ENCODE measurements around the gene TMEM178B. TPM values are rescaled to one million over a fixed set of nuclear protein-coding genes. Genes with fewer than 3 reads are reported as not detected.

The TMEM178B gene
- polyA plus RNA-seq, 1 donor (not counting 4 experiments of a cell fraction or from before 2014, with no cell fraction given) = not detected

- H3K4me2 ChIP-seq (ENCODE audit: control insufficient read depth, extremely low read depth, insufficient read depth, low read depth, low read length) = no peak overlapping the region
- no peaks in the 10 kb centered on the region for H3K27me3 ChIP-seq (ENCODE audit: control insufficient read depth, extremely low read depth, insufficient read depth, low read length)
- no peak overlapping the region for H3K27ac ChIP-seq (ENCODE audit: control insufficient read depth, insufficient read depth, low read length)
- H3K79me2 ChIP-seq (ENCODE audit: control insufficient read depth, insufficient read depth, low read length) = no peaks in the 10 kb centered on the region
- FAIRE-seq (no peak), DNase-seq (ENCODE audit: low read depth, low spot score) (no peak)
- H4K20me1 ChIP-seq (ENCODE audit: control insufficient read depth, extremely low read depth, insufficient read depth, low read length) = no peaks in the 10 kb centered on the region
- no peaks in the 10 kb centered on the region for H3K9me3 ChIP-seq (ENCODE audit: control insufficient read depth, low read depth, low read length)
- H3K9ac ChIP-seq (ENCODE audit: control insufficient read depth, extremely low read depth, insufficient read depth, low read length) = no peak overlapping the region
- no peaks in the 10 kb centered on the region for H3K36me3 ChIP-seq (ENCODE audit: control insufficient read depth in 2 of 2, extremely low read depth in 1 of 2, insufficient read depth in 2 of 2, low read length in 2 of 2)
- H2AFZ ChIP-seq (ENCODE audit: control insufficient read depth, low read length) = no peak overlapping the region
- H3K4me3 ChIP-seq (ENCODE audit: control insufficient read depth in 2 of 3, extremely low read depth in 1 of 3, insufficient read depth in 2 of 3, low read depth in 1 of 3, low read length in 3 of 3) = no peak overlapping the region
- dilution Hi-C loops (cut with MboI; ENCODE audit: extremely low pct_ligation_motif_present, low sequenced_read_pairs) = no loop called here
- no peak for TF ChIP-seq EZH2 (IDR thresholded peaks at IDR 0.05; ENCODE audit: low read length)
- TF ChIP-seq CTCF (optimal IDR thresholded peaks at IDR 0.05 in 1 of 3, IDR thresholded peaks at IDR 0.05 in 1 of 3, conservative IDR thresholded peaks at IDR 0.05 in 1 of 3; ENCODE audit: extremely low read depth in 1 of 3, insufficient read depth in 2 of 3, low read length in 3 of 3) = no peak
- H3K4me1 ChIP-seq (ENCODE audit: control insufficient read depth, extremely low read depth, insufficient read depth, low read length) = peaks cover 20% of the 10 kb centered on the region
- H3K9me1 ChIP-seq (ENCODE audit: control insufficient read depth, extremely low read depth, insufficient read depth, low read length) = no peaks in the 10 kb centered on the region
These were observed 390.1 kb downstream of the TMEM178B start for GRCh38 chr7:141463986-141464385.

DNA sequence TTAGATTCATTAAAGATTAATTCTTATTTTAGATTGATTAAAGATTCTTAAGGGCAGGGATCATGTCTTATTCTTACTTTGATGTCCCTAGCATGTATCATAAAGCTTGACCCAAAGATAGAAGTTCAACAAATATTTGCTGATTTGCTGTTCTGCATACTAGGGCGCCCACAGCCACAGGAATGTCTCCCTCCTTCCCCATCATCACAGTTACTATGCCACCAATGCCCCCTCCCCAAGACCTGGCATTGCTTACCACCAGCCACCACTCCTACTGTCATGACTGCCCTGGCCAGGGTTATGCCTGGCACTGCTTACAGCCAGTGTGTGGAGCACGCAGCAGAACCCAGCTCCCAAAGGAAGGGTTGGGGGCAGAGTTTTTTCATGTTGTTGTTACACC, 390.7 kb downstream of the TMEM178B start:
- Histone ChIP-seq H3K27me3 (ENCODE audit: control insufficient read depth, extremely low read depth, insufficient read depth, low read length) (no peaks in the 10 kb centered on the region), H3K9me1 (ENCODE audit: control insufficient read depth, extremely low read depth, insufficient read depth, low read length) (no peaks in the 10 kb centered on the region)

More for the DNA sequence above, 390.7 kb downstream of the TMEM178B start:
- Histone ChIP-seq H3K36me3 (ENCODE audit: control insufficient read depth in 2 of 2, extremely low read depth in 1 of 2, insufficient read depth in 2 of 2, low read length in 2 of 2) (no peaks in the 10 kb centered on the region), H3K4me1 (ENCODE audit: control insufficient read depth, extremely low read depth, insufficient read depth, low read length) (peaks cover 20% of the 10 kb centered on the region), H3K9ac (ENCODE audit: control insufficient read depth, extremely low read depth, insufficient read depth, low read length) (no peak overlapping the region), H2AFZ (ENCODE audit: control insufficient read depth, low read length) (no peak overlapping the region), H3K27ac (ENCODE audit: control insufficient read depth, insufficient read depth, low read length) (no peak overlapping the region), H3K9me3 (ENCODE audit: control insufficient read depth, low read depth, low read length) (no peaks in the 10 kb centered on the region), H4K20me1 (ENCODE audit: control insufficient read depth, extremely low read depth, insufficient read depth, low read length) (no peaks in the 10 kb centered on the region), H3K4me3 (ENCODE audit: control insufficient read depth in 2 of 3, extremely low read depth in 1 of 3, insufficient read depth in 2 of 3, low read depth in 1 of 3, low read length in 3 of 3) (no peak overlapping the region), H3K79me2 (ENCODE audit: control insufficient read depth, insufficient read depth, low read length) (no peaks in the 10 kb centered on the region), H3K4me2 (ENCODE audit: control insufficient read depth, extremely low read depth, insufficient read depth, low read depth, low read length) (no peak overlapping the region)
- TF ChIP-seq CTCF (optimal IDR thresholded peaks at IDR 0.05 in 1 of 3, IDR thresholded peaks at IDR 0.05 in 1 of 3, conservative IDR thresholded peaks at IDR 0.05 in 1 of 3; ENCODE audit: extremely low read depth in 1 of 3, insufficient read depth in 2 of 3, low read length in 3 of 3) (no peak), EZH2 (IDR thresholded peaks at IDR 0.05; ENCODE audit: low read length) (no peak)
- FAIRE-seq = no peak
- DNase-seq (ENCODE audit: low read depth, low spot score) = no peak
- dilution Hi-C loops (cut with MboI; ENCODE audit: extremely low pct_ligation_motif_present, low sequenced_read_pairs) = no loop called here
